WTC11 (cell line): Measurements from ENCODE around the gene TOM1L2. TPM values are rescaled to one million over a fixed set of nuclear protein-coding genes. Genes with fewer than 3 reads are reported as not detected.

ENCODE experiments used
- ATAC-seq: fragments of 200-7000 bp; cut with Tn5 transposase; 2 replicates; pipeline ENCODE4 v1.10.0; 2021; ENCODE audit warnings: mild to moderate bottlenecking, moderate library complexity
- CTCF ChIA-PET: fragments of 300-600 bp; sonication (Branson Sonifier 250); formaldehyde crosslinking; loops from one replicate; lab custom pipeline; 2021; ENCODE audit warnings: antibody characterized with exemption; lab: Charles Lee
- POLR2A ChIA-PET: fragments of 350-600 bp; sonication (Branson Sonifier 250); formaldehyde crosslinking; loops from one replicate; lab custom pipeline; 2021; ENCODE audit warnings: antibody characterized with exemption; lab: Charles Lee
- DNase-seq: peaks from one replicate; pipeline ENCODE4 v3.0.0; 2021; ENCODE audit warnings: low spot score
- H3K27ac Mint-ChIP-seq: 2 replicates; pipeline ENCODE4 v1.8.0; 2021; ENCODE audit warnings: mixed read lengths
- H3K27me3 Mint-ChIP-seq: 2 replicates; pipeline ENCODE4 v1.8.0; 2021; ENCODE audit warnings: low read depth, mild to moderate bottlenecking, moderate library complexity, mixed read lengths
- H3K36me3 Mint-ChIP-seq: 2 replicates; pipeline ENCODE4 v1.8.0; 2021; ENCODE audit warnings: mixed read lengths
- H3K4me1 Mint-ChIP-seq: 2 replicates; pipeline ENCODE4 v1.8.0; 2022; ENCODE audit warnings: mixed read lengths
- H3K4me3 Mint-ChIP-seq: 2 replicates; pipeline ENCODE4 v1.8.0; 2021; ENCODE audit warnings: mild to moderate bottlenecking, moderate library complexity, mixed read lengths
- H3K9me3 Mint-ChIP-seq: 2 replicates; pipeline ENCODE4 v1.8.0; 2021; ENCODE audit warnings: mixed read lengths
- AFF4 ChIP-seq: sonication (generic); formaldehyde crosslinking; IDR thresholded peaks from 2 replicates; pipeline ENCODE4 v1.8.1; 2023; ENCODE audit warnings: mild to moderate bottlenecking, missing genetic modification reagents, borderline replicate concordance
- ERG ChIP-seq: fragments of 250-450 bp; sonication (Bioruptor Pico); IDR thresholded peaks from 2 replicates; pipeline ENCODE4 v1.8.0; 2021; ENCODE audit warnings: mild to moderate bottlenecking
- GRHL2 ChIP-seq: fragments of 250-450 bp; sonication (Bioruptor Pico); IDR thresholded peaks from 2 replicates; pipeline ENCODE4 v1.8.0; 2022; ENCODE audit warnings: mild to moderate bottlenecking, moderate library complexity; ENCODE audit not compliant: insufficient replicate concordance, severe bottlenecking
- HMGXB4 ChIP-seq: sonication (generic); formaldehyde crosslinking; IDR thresholded peaks from 2 replicates; pipeline ENCODE4 v1.8.1; 2023; ENCODE audit warnings: mild to moderate bottlenecking, moderate library complexity, missing genetic modification reagents
- MAX ChIP-seq: sonication (generic); formaldehyde crosslinking; IDR thresholded peaks from 2 replicates; pipeline ENCODE4 v1.8.0; 2022; ENCODE audit warnings: mild to moderate bottlenecking, missing genetic modification reagents
- RELA ChIP-seq: sonication (generic); formaldehyde crosslinking; IDR thresholded peaks from 2 replicates; pipeline ENCODE4 v1.8.1; 2022; ENCODE audit warnings: missing genetic modification reagents, mild to moderate bottlenecking, borderline replicate concordance
- SMAD4 ChIP-seq: sonication (generic); formaldehyde crosslinking; IDR thresholded peaks from 2 replicates; pipeline ENCODE4 v1.8.0; 2022; ENCODE audit warnings: mild to moderate bottlenecking, missing genetic modification reagents
- ZNF263 ChIP-seq: sonication (generic); formaldehyde crosslinking; IDR thresholded peaks from 2 replicates; pipeline ENCODE4 v1.8.1; 2022; ENCODE audit warnings: low read depth, mild to moderate bottlenecking, moderate library complexity, missing genetic modification reagents
- ZNF317 ChIP-seq: sonication (generic); formaldehyde crosslinking; IDR thresholded peaks from 2 replicates; pipeline ENCODE4 v1.8.1; 2023; ENCODE audit warnings: low read depth, mild to moderate bottlenecking, moderate library complexity, missing genetic modification reagents, borderline replicate concordance
- ZNF423 ChIP-seq: fragments of 250-450 bp; sonication (Bioruptor Pico); IDR thresholded peaks from 2 replicates; pipeline ENCODE4 v2.1.2; 2022; ENCODE audit warnings: mild to moderate bottlenecking, moderate library complexity
- ZNF512 ChIP-seq: sonication (generic); formaldehyde crosslinking; IDR thresholded peaks from 2 replicates; pipeline ENCODE4 v1.8.1; 2022; ENCODE audit warnings: missing genetic modification reagents, borderline replicate concordance
- total RNA-seq: library from RNA; stranded (reverse); gene quantifications from 3 replicates; pipeline ENCODE4 v1.2.3, GENCODE V29; 2021
- TF ChIP-seq, protein P1 (sequence below): fragments of 250-450 bp; sonication (Bioruptor Pico); IDR thresholded peaks from 2 replicates; pipeline ENCODE4 v2.1.2; 2022; ENCODE audit warnings: mild to moderate bottlenecking, moderate library complexity
- TF ChIP-seq, protein P2 (sequence below): sonication (generic); formaldehyde crosslinking; IDR thresholded peaks from 2 replicates; pipeline ENCODE4 v1.8.1; 2022; ENCODE audit warnings: low read depth, missing genetic modification reagents, borderline replicate concordance

TOM1L2 gene
- total RNA-seq, 1 experiment from 2014 or later: 6.4 TPM

DNA sequence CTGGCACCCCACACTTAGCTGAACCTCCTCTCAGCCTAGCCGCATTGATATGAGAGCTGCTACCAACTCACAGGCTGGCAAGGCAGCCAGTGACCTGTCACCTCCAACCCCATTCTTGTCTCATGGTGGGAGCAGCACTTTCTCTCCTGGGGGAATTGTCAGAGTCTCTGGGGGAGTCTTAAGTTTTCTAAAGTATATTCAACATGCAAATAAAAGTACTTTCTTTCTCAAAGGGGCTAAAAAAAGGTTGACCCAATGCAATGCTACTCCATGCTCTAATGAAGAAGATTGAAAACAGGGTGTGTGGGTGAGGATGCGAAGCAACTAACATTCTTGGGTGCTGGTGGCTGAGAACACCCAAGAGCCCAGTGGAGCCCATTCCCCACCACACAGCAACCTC is 82.3 kb downstream of the TOM1L2 start:
- ATAC-seq: no peak
- CTCF ChIA-PET: interaction anchor here (0.6 to 7.9 kb wide), 7 partner anchors 11 to 98 kb away, joined by 4 to 122 read pairs (median 18); partner anchors contain the start of genes DRC3 and TOM1L2

GRCh38 chr17:17888821-17889220 is 83.4 kb downstream of the TOM1L2 start:
- ChIA-PET POLR2A (no interaction called here), CTCF (interaction anchor here (0.5 to 7.9 kb wide), 45 partner anchors 9 to 534 kb away, joined by 3 to 122 read pairs (median 4); partner anchors contain the start of genes DRC3, SREBF1 and TOM1L2)
- H3K27ac Mint-ChIP-seq: no peak overlapping the region
- H3K27me3 Mint-ChIP-seq: no peaks in the 10 kb centered on the region
- no peaks in the 10 kb centered on the region for H3K9me3 Mint-ChIP-seq
- TF ChIP-seq, protein P1, sequence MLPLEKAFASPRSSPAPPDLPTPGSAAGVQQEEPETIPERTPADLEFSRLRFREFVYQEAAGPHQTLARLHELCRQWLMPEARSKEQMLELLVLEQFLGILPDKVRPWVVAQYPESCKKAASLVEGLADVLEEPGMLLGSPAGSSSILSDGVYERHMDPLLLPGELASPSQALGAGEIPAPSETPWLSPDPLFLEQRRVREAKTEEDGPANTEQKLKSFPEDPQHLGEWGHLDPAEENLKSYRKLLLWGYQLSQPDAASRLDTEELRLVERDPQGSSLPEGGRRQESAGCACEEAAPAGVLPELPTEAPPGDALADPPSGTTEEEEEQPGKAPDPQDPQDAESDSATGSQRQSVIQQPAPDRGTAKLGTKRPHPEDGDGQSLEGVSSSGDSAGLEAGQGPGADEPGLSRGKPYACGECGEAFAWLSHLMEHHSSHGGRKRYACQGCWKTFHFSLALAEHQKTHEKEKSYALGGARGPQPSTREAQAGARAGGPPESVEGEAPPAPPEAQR (CRISPR knock-in tag): no peak
- no peak for TF ChIP-seq ZNF317
- TF ChIP-seq, protein P2, sequence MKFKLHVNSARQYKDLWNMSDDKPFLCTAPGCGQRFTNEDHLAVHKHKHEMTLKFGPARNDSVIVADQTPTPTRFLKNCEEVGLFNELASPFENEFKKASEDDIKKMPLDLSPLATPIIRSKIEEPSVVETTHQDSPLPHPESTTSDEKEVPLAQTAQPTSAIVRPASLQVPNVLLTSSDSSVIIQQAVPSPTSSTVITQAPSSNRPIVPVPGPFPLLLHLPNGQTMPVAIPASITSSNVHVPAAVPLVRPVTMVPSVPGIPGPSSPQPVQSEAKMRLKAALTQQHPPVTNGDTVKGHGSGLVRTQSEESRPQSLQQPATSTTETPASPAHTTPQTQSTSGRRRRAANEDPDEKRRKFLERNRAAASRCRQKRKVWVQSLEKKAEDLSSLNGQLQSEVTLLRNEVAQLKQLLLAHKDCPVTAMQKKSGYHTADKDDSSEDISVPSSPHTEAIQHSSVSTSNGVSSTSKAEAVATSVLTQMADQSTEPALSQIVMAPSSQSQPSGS (CRISPR knock-in tag): no peak
- no peak for TF ChIP-seq SMAD4
- no peak for TF ChIP-seq ZNF423
- no peak for TF ChIP-seq ZNF263 (CRISPR knock-in tag)
- TF ChIP-seq GRHL2: no peak
- TF ChIP-seq MAX (CRISPR knock-in tag): no peak
- ATAC-seq (peak; percentile 85), DNase-seq (peak; percentile 60)
- no peak overlapping the region for H3K4me3 Mint-ChIP-seq
- H3K36me3 Mint-ChIP-seq: no peaks in the 10 kb centered on the region
- peaks cover 50% of the 10 kb centered on the region for H3K4me1 Mint-ChIP-seq

More for the DNA sequence above, 82.3 kb downstream of the TOM1L2 start:
- no peak overlapping the region for H3K4me3 Mint-ChIP-seq
- no peak for DNase-seq
- H3K4me1 Mint-ChIP-seq: peaks cover 40% of the 10 kb centered on the region
- H3K9me3 Mint-ChIP-seq: no peaks in the 10 kb centered on the region
- no peak for TF ChIP-seq ERG (CRISPR knock-in tag)
- no peak for TF ChIP-seq HMGXB4 (CRISPR knock-in tag)
- TF ChIP-seq RELA (CRISPR knock-in tag): no peak
- no peak for TF ChIP-seq ZNF512
- no peaks in the 10 kb centered on the region for H3K27me3 Mint-ChIP-seq
- H3K27ac Mint-ChIP-seq: no peak overlapping the region
- POLR2A ChIA-PET: no interaction called here
- no peaks in the 10 kb centered on the region for H3K36me3 Mint-ChIP-seq

DNA sequence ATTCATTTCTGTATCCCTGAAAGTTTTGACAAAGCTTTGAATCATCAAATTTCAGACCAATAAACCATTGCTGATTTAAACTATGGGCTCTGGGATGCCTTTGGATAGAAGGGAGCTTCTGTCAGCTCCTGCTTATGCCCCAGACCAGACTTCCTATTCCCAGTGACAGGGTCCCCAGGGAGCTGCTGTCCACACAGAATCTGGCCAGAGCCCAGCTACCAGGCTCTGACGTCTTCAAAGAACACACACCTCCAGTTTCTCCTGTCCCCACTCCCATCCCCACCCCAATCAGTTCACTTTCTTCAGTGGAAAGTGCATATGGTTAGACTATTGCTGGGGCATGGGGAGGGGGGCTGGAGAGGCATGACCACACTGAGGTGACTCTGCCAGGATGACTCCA is 83.8 kb downstream of the TOM1L2 start:
- peaks cover 52% of the 10 kb centered on the region for H3K4me1 Mint-ChIP-seq
- CTCF ChIA-PET: interaction anchor here (0.5 to 7.9 kb wide), 43 partner anchors 9 to 533 kb away, joined by 3 to 122 read pairs (median 5); partner anchors contain the start of genes DRC3, SREBF1 and TOM1L2
- no peak for ATAC-seq
- no peaks in the 10 kb centered on the region for H3K36me3 Mint-ChIP-seq
- DNase-seq: no peak
- TF ChIP-seq AFF4 (CRISPR knock-in tag): no peak
- TF ChIP-seq, all 79 proteins: peak for 0
- Mint-ChIP-seq H3K27me3 (no peaks in the 10 kb centered on the region), H3K27ac (no peak overlapping the region), H3K4me3 (no peak overlapping the region), H3K9me3 (no peaks in the 10 kb centered on the region)
- POLR2A ChIA-PET: interaction anchor here (1.0 kb wide), 1 partner anchor 52 kb away, joined by 4 read pairs; no protein-coding TSS in a partner anchor
